Liver (tissue), 3 donors: ENCODE results near the gene AEN.

Source experiments
- ATF3 ChIP-seq: IDR thresholded peaks from 2 replicates; pipeline ENCODE4 v1.6.1; 2016; ENCODE audit warnings: antibody characterized with exemption
- CTCF ChIP-seq: fragments of 150-350 bp; IDR thresholded peaks from 2 replicates; pipeline ENCODE4 v1.5.1; 2017; ENCODE audit warnings: improper control_type of control experiment, low read depth, low read length; ENCODE audit not compliant: missing input control
- EGR1 ChIP-seq, 2 donors: IDR thresholded peaks; 2 replicates each; pipeline ENCODE4 v1.6.1; 2016 to 2018; ENCODE audit warnings: antibody characterized with exemption in 2 of 2, low read depth in 2 of 2
- FOXA1 ChIP-seq: IDR thresholded peaks from 2 replicates; pipeline ENCODE4 v1.6.1; 2016; ENCODE audit warnings: antibody characterized with exemption
- GABPA ChIP-seq, 2 donors: IDR thresholded peaks in 1 of 2; conservative IDR thresholded peaks in 1 of 2; 2 replicates each; pipeline ENCODE4 v1.6.1; 2016; ENCODE audit warnings: antibody characterized with exemption in 2 of 2, mild to moderate bottlenecking in 1 of 2, moderate library complexity in 1 of 2
- JUND ChIP-seq, 2 donors: IDR thresholded peaks; 2 replicates each; pipeline ENCODE4 v1.6.1; 2016; ENCODE audit warnings: antibody characterized with exemption in 2 of 2
- MAX ChIP-seq: IDR thresholded peaks from 2 replicates; pipeline ENCODE4 v1.6.1; 2016; ENCODE audit warnings: antibody characterized with exemption
- RAD21 ChIP-seq, 2 donors: IDR thresholded peaks; 2 replicates each; pipeline ENCODE4 v1.6.1; 2016; ENCODE audit warnings: antibody characterized with exemption in 2 of 2, mild to moderate bottlenecking in 2 of 2
- REST ChIP-seq: IDR thresholded peaks from 2 replicates; pipeline ENCODE4 v1.6.1; 2016; ENCODE audit warnings: antibody characterized with exemption, mild to moderate bottlenecking
- RXRA ChIP-seq, 2 donors: IDR thresholded peaks; 2 replicates each; pipeline ENCODE4 v1.6.1; 2017 to 2018; ENCODE audit warnings: antibody characterized with exemption in 2 of 2, mild to moderate bottlenecking in 1 of 2
- ZBTB33 ChIP-seq: IDR thresholded peaks from 2 replicates; pipeline ENCODE4 v1.6.1; 2016; ENCODE audit warnings: antibody characterized with exemption
- donor health status: healthy.
- donor health status: healthy.

GRCh38 chr15:88624156-88624970 lies 3.2 kb downstream of the AEN start:
- TF ChIP-seq CTCF (peak; percentile 49), ZBTB33 (no peak), GABPA (IDR thresholded peaks at IDR 0.05 in 1 of 2, conservative IDR thresholded peaks at IDR 0.05 in 1 of 2) (no peak), REST (no peak), EGR1 (IDR thresholded peaks at IDR 0.05; ENCODE audit: low read depth in 2 of 2) (no peak), RXRA (IDR thresholded peaks at IDR 0.05) (peak in 1 of 2 donors; percentile 54), ATF3 (no peak), FOXA1 (no peak), MAX (no peak), RAD21 (IDR thresholded peaks at IDR 0.05) (peak; percentile 70 to 81), JUND (IDR thresholded peaks at IDR 0.05) (no peak)
